Liver (tissue), 9 donors: ENCODE measurements around the gene CREBBP. TPM values are rescaled to one million over a fixed set of nuclear protein-coding genes. Genes with fewer than 3 reads are reported as not detected.

ENCODE experiments used
- DNase-seq: peaks from one replicate; pipeline ENCODE4 v3.0.0-alpha.2; 2017; ENCODE audit warnings: low spot score
- H3K27ac ChIP-seq, 2 donors: one replicate each; pipeline ENCODE4 v1.7.0; 2013; ENCODE audit warnings: inconsistent platforms in 2 of 2, low read length in 2 of 2, control low read depth in 1 of 2, low read depth in 1 of 2, mild to moderate bottlenecking in 1 of 2
- H3K27me3 ChIP-seq, 4 donors: one replicate each; pipeline versions ENCODE4 v1.6.1 to v1.7.0; 2013; ENCODE audit warnings: low read length in 3 of 4, inconsistent platforms in 1 of 4, mild to moderate bottlenecking in 1 of 4, moderate library complexity in 1 of 4; ENCODE audit not compliant: control insufficient read depth in 4 of 4, insufficient read depth in 4 of 4
- H3K36me3 ChIP-seq, 4 donors: one replicate each; pipeline versions ENCODE4 v1.6.1 to v1.7.0; 2013; ENCODE audit warnings: low read length in 3 of 4, mild to moderate bottlenecking in 3 of 4, low read depth in 1 of 4, moderate library complexity in 1 of 4; ENCODE audit not compliant: control insufficient read depth in 4 of 4, insufficient read depth in 3 of 4
- H3K4me1 ChIP-seq, 4 donors: one replicate each; pipeline versions ENCODE4 v1.6.1 to v1.7.0; 2013; ENCODE audit warnings: low read length in 3 of 4, mild to moderate bottlenecking in 3 of 4, moderate library complexity in 1 of 4; ENCODE audit not compliant: control insufficient read depth in 4 of 4, insufficient read depth in 4 of 4
- H3K4me3 ChIP-seq, 3 donors: one replicate each; pipeline versions ENCODE4 v1.6.1 to v1.7.0; 2013; ENCODE audit warnings: low read length in 3 of 3, control low read depth in 1 of 3, low read depth in 1 of 3, mild to moderate bottlenecking in 1 of 3
- H3K9ac ChIP-seq, 2 donors: one replicate each; pipeline ENCODE4 v1.7.0; 2013; ENCODE audit warnings: low read length in 2 of 2, mild to moderate bottlenecking in 2 of 2, moderate library complexity in 2 of 2, control low read depth in 1 of 2, low read depth in 1 of 2
- H3K9me3 ChIP-seq, 4 donors: one replicate each; pipeline versions ENCODE4 v1.6.1 to v1.7.0; 2013; ENCODE audit warnings: low read length in 3 of 4; ENCODE audit not compliant: control insufficient read depth in 4 of 4
- EGR1 ChIP-seq, 2 donors: IDR thresholded peaks; 2 replicates each; pipeline ENCODE4 v1.6.1; 2016 to 2018; ENCODE audit warnings: antibody characterized with exemption in 2 of 2, low read depth in 2 of 2
- FOXA1 ChIP-seq: IDR thresholded peaks from 2 replicates; pipeline ENCODE4 v1.6.1; 2016; ENCODE audit warnings: antibody characterized with exemption
- FOXA2 ChIP-seq: IDR thresholded peaks from 2 replicates; pipeline ENCODE4 v1.6.1; 2016; ENCODE audit warnings: antibody characterized with exemption
- GABPA ChIP-seq, 2 donors: IDR thresholded peaks in 1 of 2; conservative IDR thresholded peaks in 1 of 2; 2 replicates each; pipeline ENCODE4 v1.6.1; 2016; ENCODE audit warnings: antibody characterized with exemption in 2 of 2, mild to moderate bottlenecking in 1 of 2, moderate library complexity in 1 of 2
- HNF4A ChIP-seq, 2 donors: conservative IDR thresholded peaks; 2 replicates each; pipeline ENCODE4 v1.6.1; 2016; ENCODE audit warnings: antibody characterized with exemption in 2 of 2, mild to moderate bottlenecking in 2 of 2
- HNF4G ChIP-seq: IDR thresholded peaks from 2 replicates; pipeline ENCODE4 v1.6.1; 2016; ENCODE audit warnings: antibody characterized with exemption
- NR2F2 ChIP-seq: IDR thresholded peaks from 2 replicates; pipeline ENCODE4 v1.6.1; 2016; ENCODE audit warnings: antibody characterized with exemption
- RAD21 ChIP-seq, 2 donors: IDR thresholded peaks; 2 replicates each; pipeline ENCODE4 v1.6.1; 2016; ENCODE audit warnings: antibody characterized with exemption in 2 of 2, mild to moderate bottlenecking in 2 of 2
- REST ChIP-seq: IDR thresholded peaks from 2 replicates; pipeline ENCODE4 v1.6.1; 2016; ENCODE audit warnings: antibody characterized with exemption, mild to moderate bottlenecking
- TAF1 ChIP-seq: conservative IDR thresholded peaks from 2 replicates; pipeline ENCODE4 v1.6.1; 2016; ENCODE audit warnings: antibody characterized with exemption, mild to moderate bottlenecking
- YY1 ChIP-seq: IDR thresholded peaks from 2 replicates; pipeline ENCODE4 v1.6.1; 2016; ENCODE audit warnings: antibody characterized with exemption, mild to moderate bottlenecking
- WGBS: extraction: QIAGEN DNeasy Blood & Tissue Kit; methylation state at CpG from one replicate; pipeline ENCODE4 v1.1.7; 2013; 5-methylcytosine and 5-hydroxymethylcytosine counted together
- polyA plus RNA-seq, 2 donors: library from polyadenylated mRNA; stranded (reverse) in 1 of 2; unstranded in 1 of 2; fragments of 200-250 nt in 1 of 2; fragments of >200 nt in 1 of 2; fragmentation: Nextera tagmentation in 1 of 2; extraction: Ambion mirVana in 1 of 2; gene quantifications; one replicate each; pipeline versions ENCODE4 v1.2.1 to v1.2.3, GENCODE V29; 2013 to 2015
- total RNA-seq, 2 donors: library from RNA; depleted of rRNA; stranded (reverse); fragments of >200 nt; gene quantifications; one replicate each; pipeline ENCODE4 v1.2.3, GENCODE V29; 2014
- TF ChIP-seq, protein P1 (sequence below): IDR thresholded peaks from 2 replicates; pipeline ENCODE4 v1.6.1; 2016; ENCODE audit warnings: antibody characterized with exemption
- TF ChIP-seq, protein P2 (sequence below): IDR thresholded peaks from 2 replicates; pipeline ENCODE4 v1.6.1; 2016; ENCODE audit warnings: antibody characterized with exemption
- TF ChIP-seq, protein P3 (sequence below): IDR thresholded peaks from 2 replicates; pipeline ENCODE4 v1.6.1; 2016; ENCODE audit warnings: antibody characterized with exemption
- TF ChIP-seq, protein P4 (sequence below): fragments of 150-350 bp; IDR thresholded peaks from 2 replicates; pipeline ENCODE4 v1.5.1; 2017; ENCODE audit warnings: improper control_type of control experiment, low read depth, low read length; ENCODE audit not compliant: missing input control
- donor health status: healthy.
- donor health status: healthy.
- donor health status: healthy.
- donor health status: healthy.
- donor health status: healthy.

CREBBP gene
- total and polyA plus RNA-seq, 4 donors, result 7.0 to 25.8 (median 19.5) TPM

DNA sequence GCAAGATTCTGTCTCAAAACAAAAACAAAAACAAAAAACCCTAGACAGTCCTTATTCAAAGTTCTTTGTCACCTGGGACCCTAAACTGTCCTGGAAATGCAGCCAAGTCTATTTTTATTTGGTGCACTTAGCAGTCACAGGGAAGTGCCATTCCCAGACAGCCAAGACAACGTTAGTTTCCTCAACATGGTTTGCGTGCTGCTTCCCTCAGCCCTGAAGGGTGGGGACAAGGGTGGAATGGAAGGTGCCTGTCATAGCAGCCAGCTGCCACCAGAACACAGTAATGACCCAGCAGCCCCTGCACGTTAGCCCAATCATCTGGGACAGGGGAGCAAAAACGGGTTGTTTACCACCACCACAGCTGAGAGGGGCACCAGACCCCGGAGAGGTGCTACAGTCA lies 16.9 kb downstream of the CREBBP start:
- H3K4me1 ChIP-seq, result peaks cover 12 to 33% (median 22%) of the 10 kb centered on the region in 4 donors
- no peak for DNase-seq
- 65% methylated on average over 5 of the region's 5 CpGs for WGBS

More for the DNA sequence above, 16.9 kb downstream of the CREBBP start:
- no peak overlapping the region for H3K9ac ChIP-seq
- TF ChIP-seq HNF4A (conservative IDR thresholded peaks at IDR 0.05), result no peak
- TF ChIP-seq HNF4G, result no peak
- TF ChIP-seq, protein P1, sequence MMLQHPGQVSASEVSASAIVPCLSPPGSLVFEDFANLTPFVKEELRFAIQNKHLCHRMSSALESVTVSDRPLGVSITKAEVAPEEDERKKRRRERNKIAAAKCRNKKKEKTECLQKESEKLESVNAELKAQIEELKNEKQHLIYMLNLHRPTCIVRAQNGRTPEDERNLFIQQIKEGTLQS, result no peak
- no peak for TF ChIP-seq GABPA (IDR thresholded peaks at IDR 0.05 in 1 of 2, conservative IDR thresholded peaks at IDR 0.05 in 1 of 2)
- TF ChIP-seq, protein P2, sequence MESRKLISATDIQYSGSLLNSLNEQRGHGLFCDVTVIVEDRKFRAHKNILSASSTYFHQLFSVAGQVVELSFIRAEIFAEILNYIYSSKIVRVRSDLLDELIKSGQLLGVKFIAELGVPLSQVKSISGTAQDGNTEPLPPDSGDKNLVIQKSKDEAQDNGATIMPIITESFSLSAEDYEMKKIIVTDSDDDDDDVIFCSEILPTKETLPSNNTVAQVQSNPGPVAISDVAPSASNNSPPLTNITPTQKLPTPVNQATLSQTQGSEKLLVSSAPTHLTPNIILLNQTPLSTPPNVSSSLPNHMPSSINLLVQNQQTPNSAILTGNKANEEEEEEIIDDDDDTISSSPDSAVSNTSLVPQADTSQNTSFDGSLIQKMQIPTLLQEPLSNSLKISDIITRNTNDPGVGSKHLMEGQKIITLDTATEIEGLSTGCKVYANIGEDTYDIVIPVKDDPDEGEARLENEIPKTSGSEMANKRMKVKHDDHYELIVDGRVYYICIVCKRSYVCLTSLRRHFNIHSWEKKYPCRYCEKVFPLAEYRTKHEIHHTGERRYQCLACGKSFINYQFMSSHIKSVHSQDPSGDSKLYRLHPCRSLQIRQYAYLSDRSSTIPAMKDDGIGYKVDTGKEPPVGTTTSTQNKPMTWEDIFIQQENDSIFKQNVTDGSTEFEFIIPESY, result no peak
- TF ChIP-seq FOXA1, result no peak
- TF ChIP-seq EGR1 (IDR thresholded peaks at IDR 0.05; ENCODE audit: low read depth in 2 of 2), result no peak
- TF ChIP-seq YY1, result no peak
- no peak for TF ChIP-seq FOXA2
- no peak for TF ChIP-seq NR2F2
- TF ChIP-seq, protein P3, sequence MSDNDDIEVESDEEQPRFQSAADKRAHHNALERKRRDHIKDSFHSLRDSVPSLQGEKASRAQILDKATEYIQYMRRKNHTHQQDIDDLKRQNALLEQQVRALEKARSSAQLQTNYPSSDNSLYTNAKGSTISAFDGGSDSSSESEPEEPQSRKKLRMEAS, result no peak
- TF ChIP-seq REST, result no peak
- TF ChIP-seq, protein P4, sequence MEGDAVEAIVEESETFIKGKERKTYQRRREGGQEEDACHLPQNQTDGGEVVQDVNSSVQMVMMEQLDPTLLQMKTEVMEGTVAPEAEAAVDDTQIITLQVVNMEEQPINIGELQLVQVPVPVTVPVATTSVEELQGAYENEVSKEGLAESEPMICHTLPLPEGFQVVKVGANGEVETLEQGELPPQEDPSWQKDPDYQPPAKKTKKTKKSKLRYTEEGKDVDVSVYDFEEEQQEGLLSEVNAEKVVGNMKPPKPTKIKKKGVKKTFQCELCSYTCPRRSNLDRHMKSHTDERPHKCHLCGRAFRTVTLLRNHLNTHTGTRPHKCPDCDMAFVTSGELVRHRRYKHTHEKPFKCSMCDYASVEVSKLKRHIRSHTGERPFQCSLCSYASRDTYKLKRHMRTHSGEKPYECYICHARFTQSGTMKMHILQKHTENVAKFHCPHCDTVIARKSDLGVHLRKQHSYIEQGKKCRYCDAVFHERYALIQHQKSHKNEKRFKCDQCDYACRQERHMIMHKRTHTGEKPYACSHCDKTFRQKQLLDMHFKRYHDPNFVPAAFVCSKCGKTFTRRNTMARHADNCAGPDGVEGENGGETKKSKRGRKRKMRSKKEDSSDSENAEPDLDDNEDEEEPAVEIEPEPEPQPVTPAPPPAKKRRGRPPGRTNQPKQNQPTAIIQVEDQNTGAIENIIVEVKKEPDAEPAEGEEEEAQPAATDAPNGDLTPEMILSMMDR, result no peak
- no peak for TF ChIP-seq TAF1
- TF ChIP-seq RAD21 (IDR thresholded peaks at IDR 0.05), result no peak
- H3K27me3 ChIP-seq, result no peaks in the 10 kb centered on the region
- H3K36me3 ChIP-seq, result no peaks in the 10 kb centered on the region
- no peak overlapping the region for H3K4me3 ChIP-seq
- H3K27ac ChIP-seq, result no peak overlapping the region
- H3K9me3 ChIP-seq, result no peaks in the 10 kb centered on the region
